Fibroblast of lung (primary cell): ENCODE measurements around the gene JPH2.

ENCODE experiments used
- EZH2 ChIP-seq: IDR thresholded peaks from 2 replicates; pipeline ENCODE4 v1.5.1; 2012; ENCODE audit warnings: low read length, control low read depth, mild to moderate bottlenecking; ENCODE audit errors: missing control alignments
- TF ChIP-seq, protein P1 (sequence below), 2 donors: IDR thresholded peaks in 1 of 2; conservative IDR thresholded peaks in 1 of 2; 1 replicate in 1 of 2; 2 replicates in 1 of 2; pipeline ENCODE4 v1.5.1; 2011 to 2012; ENCODE audit warnings: low read length in 2 of 2, control low read depth in 1 of 2, inconsistent platforms in 1 of 2, low read depth in 1 of 2, mild to moderate bottlenecking in 1 of 2

DNA sequence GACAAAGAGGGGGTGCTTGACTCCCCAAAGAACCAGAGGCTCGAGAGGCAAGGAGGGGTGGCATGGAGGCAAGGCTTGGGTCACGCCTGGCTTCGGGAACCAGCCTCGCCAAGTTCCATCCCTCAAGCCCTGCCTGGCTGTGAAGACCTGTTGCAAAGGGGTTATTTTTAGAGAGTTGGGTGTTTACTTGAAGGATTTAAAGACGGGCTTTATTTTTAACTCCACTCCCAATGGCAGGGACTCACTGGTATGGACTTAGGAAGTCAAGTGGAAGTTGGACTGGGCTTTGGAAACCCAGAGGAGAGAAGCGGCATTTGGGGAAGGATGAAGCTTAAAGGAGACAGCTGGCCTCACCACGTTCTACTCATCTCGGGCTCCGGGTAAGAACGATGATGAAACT is 43.1 kb downstream of the JPH2 start:
- TF ChIP-seq, protein P1, sequence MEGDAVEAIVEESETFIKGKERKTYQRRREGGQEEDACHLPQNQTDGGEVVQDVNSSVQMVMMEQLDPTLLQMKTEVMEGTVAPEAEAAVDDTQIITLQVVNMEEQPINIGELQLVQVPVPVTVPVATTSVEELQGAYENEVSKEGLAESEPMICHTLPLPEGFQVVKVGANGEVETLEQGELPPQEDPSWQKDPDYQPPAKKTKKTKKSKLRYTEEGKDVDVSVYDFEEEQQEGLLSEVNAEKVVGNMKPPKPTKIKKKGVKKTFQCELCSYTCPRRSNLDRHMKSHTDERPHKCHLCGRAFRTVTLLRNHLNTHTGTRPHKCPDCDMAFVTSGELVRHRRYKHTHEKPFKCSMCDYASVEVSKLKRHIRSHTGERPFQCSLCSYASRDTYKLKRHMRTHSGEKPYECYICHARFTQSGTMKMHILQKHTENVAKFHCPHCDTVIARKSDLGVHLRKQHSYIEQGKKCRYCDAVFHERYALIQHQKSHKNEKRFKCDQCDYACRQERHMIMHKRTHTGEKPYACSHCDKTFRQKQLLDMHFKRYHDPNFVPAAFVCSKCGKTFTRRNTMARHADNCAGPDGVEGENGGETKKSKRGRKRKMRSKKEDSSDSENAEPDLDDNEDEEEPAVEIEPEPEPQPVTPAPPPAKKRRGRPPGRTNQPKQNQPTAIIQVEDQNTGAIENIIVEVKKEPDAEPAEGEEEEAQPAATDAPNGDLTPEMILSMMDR (conservative IDR thresholded peaks at IDR 0.05 in 1 of 2, IDR thresholded peaks at IDR 0.05 in 1 of 2; ENCODE audit: low read depth in 1 of 2, low read length in 2 of 2) = no peak
- TF ChIP-seq EZH2 = no peak
